ENCODE results near the gene SLCO1A2.

Gene SLCO1A2

GRCh38 chr12:21252070-21252469 lies 82.6 kb downstream of the SLCO1A2 start:
- Histone ChIP-seq H3K36me3 (ENCODE audit: control insufficient read depth, low read length) (no peaks in the 10 kb centered on the region), H3K27me3 (ENCODE audit: control insufficient read depth, low read length) (no peaks in the 10 kb centered on the region), H3K4me3 (ENCODE audit: low read length) (no peak overlapping the region), H3K27ac (ENCODE audit: low read depth, low read length) (no peak overlapping the region), H3K9me3 (ENCODE audit: control insufficient read depth, insufficient read depth, low read length) (no peaks in the 10 kb centered on the region), H3F3A (ENCODE audit: control insufficient read depth, insufficient read depth) (no peaks in the 10 kb centered on the region), H3K4me2 (ENCODE audit: low read length) (no peak overlapping the region), H3K4me1 (ENCODE audit: control insufficient read depth, low read length) (no peaks in the 10 kb centered on the region), H3K9me2 (replicated peaks; ENCODE audit: control insufficient read depth, low read length) (no peaks in the 10 kb centered on the region), H3K79me2 (ENCODE audit: control insufficient read depth, low read length) (no peaks in the 10 kb centered on the region), H4K20me1 (ENCODE audit: control insufficient read depth, insufficient read depth, low read depth, low read length) (no peaks in the 10 kb centered on the region)
- no peak for TF ChIP-seq EZH2phosphoT487 (IDR thresholded peaks at IDR 0.05; ENCODE audit: borderline replicate concordance, low read length)
- no peak for TF ChIP-seq CTCF (IDR thresholded peaks at IDR 0.05; ENCODE audit: low read depth, low read length, poor library complexity, severe bottlenecking)

- H3K9me2 ChIP-seq (replicated peaks; ENCODE audit: control insufficient read depth, low read length), result no peaks in the 10 kb centered on the region
- H3K36me3 ChIP-seq (ENCODE audit: control insufficient read depth, low read length), result no peaks in the 10 kb centered on the region
- no peaks in the 10 kb centered on the region for H3K9me3 ChIP-seq (ENCODE audit: control insufficient read depth, insufficient read depth, low read length)
- no peaks in the 10 kb centered on the region for H3F3A ChIP-seq (ENCODE audit: control insufficient read depth, insufficient read depth)
- no peaks in the 10 kb centered on the region for H3K27me3 ChIP-seq (ENCODE audit: control insufficient read depth, low read length)
- no peaks in the 10 kb centered on the region for H3K4me1 ChIP-seq (ENCODE audit: control insufficient read depth, low read length)
- H3K79me2 ChIP-seq (ENCODE audit: control insufficient read depth, low read length), result no peaks in the 10 kb centered on the region
- H4K20me1 ChIP-seq (ENCODE audit: control insufficient read depth, insufficient read depth, low read depth, low read length), result no peaks in the 10 kb centered on the region
- H3K4me2 ChIP-seq (ENCODE audit: low read length), result no peak overlapping the region
- TF ChIP-seq CTCF (IDR thresholded peaks at IDR 0.05; ENCODE audit: low read depth, low read length, poor library complexity, severe bottlenecking) (no peak), EZH2phosphoT487 (IDR thresholded peaks at IDR 0.05; ENCODE audit: borderline replicate concordance, low read length) (no peak)
- H3K27ac ChIP-seq (ENCODE audit: low read depth, low read length), result no peak overlapping the region
- no peak overlapping the region for H3K4me3 ChIP-seq (ENCODE audit: low read length)
These were observed 86.0 kb downstream of the SLCO1A2 start for GRCh38 chr12:21248679-21249078.

- H3K4me2 ChIP-seq (ENCODE audit: low read length), result no peak overlapping the region
- H3K79me2 ChIP-seq (ENCODE audit: control insufficient read depth, low read length), result no peaks in the 10 kb centered on the region
- no peaks in the 10 kb centered on the region for H3K9me3 ChIP-seq (ENCODE audit: control insufficient read depth, insufficient read depth, low read length)
- no peak overlapping the region for H3K27ac ChIP-seq (ENCODE audit: low read depth, low read length)
- no peak for TF ChIP-seq EZH2phosphoT487 (IDR thresholded peaks at IDR 0.05; ENCODE audit: borderline replicate concordance, low read length)
- TF ChIP-seq CTCF (IDR thresholded peaks at IDR 0.05; ENCODE audit: low read depth, low read length, poor library complexity, severe bottlenecking), result no peak
- no peaks in the 10 kb centered on the region for H3K36me3 ChIP-seq (ENCODE audit: control insufficient read depth, low read length)
- no peaks in the 10 kb centered on the region for H3K4me1 ChIP-seq (ENCODE audit: control insufficient read depth, low read length)
- no peaks in the 10 kb centered on the region for H3F3A ChIP-seq (ENCODE audit: control insufficient read depth, insufficient read depth)
- H3K27me3 ChIP-seq (ENCODE audit: control insufficient read depth, low read length), result no peaks in the 10 kb centered on the region
- H3K9me2 ChIP-seq (replicated peaks; ENCODE audit: control insufficient read depth, low read length), result no peaks in the 10 kb centered on the region; the same call in 1 of the 2 replicates
- no peaks in the 10 kb centered on the region for H4K20me1 ChIP-seq (ENCODE audit: control insufficient read depth, insufficient read depth, low read depth, low read length)
- H3K4me3 ChIP-seq (ENCODE audit: low read length), result no peak overlapping the region
These were observed 94.9 kb downstream of the SLCO1A2 start for GRCh38 chr12:21239866-21240265.

GRCh38 chr12:21234395-21234794 lies 100.3 kb downstream of the SLCO1A2 start:
- no peaks in the 10 kb centered on the region for H4K20me1 ChIP-seq (ENCODE audit: control insufficient read depth, insufficient read depth, low read depth, low read length)
- no peaks in the 10 kb centered on the region for H3K79me2 ChIP-seq (ENCODE audit: control insufficient read depth, low read length)
- no peak overlapping the region for H3K4me3 ChIP-seq (ENCODE audit: low read length)
- H3K27ac ChIP-seq (ENCODE audit: low read depth, low read length), result no peak overlapping the region
- H3K9me3 ChIP-seq (ENCODE audit: control insufficient read depth, insufficient read depth, low read length), result no peaks in the 10 kb centered on the region
- H3F3A ChIP-seq (ENCODE audit: control insufficient read depth, insufficient read depth), result no peaks in the 10 kb centered on the region
- H3K36me3 ChIP-seq (ENCODE audit: control insufficient read depth, low read length), result no peaks in the 10 kb centered on the region
- H3K4me1 ChIP-seq (ENCODE audit: control insufficient read depth, low read length), result no peaks in the 10 kb centered on the region
- TF ChIP-seq CTCF (IDR thresholded peaks at IDR 0.05; ENCODE audit: low read depth, low read length, poor library complexity, severe bottlenecking) (no peak), EZH2phosphoT487 (IDR thresholded peaks at IDR 0.05; ENCODE audit: borderline replicate concordance, low read length) (no peak)
- no peak overlapping the region for H3K4me2 ChIP-seq (ENCODE audit: low read length)
- H3K9me2 ChIP-seq (replicated peaks; ENCODE audit: control insufficient read depth, low read length), result no peaks in the 10 kb centered on the region
- H3K27me3 ChIP-seq (ENCODE audit: control insufficient read depth, low read length), result no peaks in the 10 kb centered on the region
